ENCODE data around the gene QPCTL. TPM values are rescaled to one million over a fixed set of nuclear protein-coding genes. Genes with fewer than 3 reads are reported as not detected.

Gene QPCTL
- total and polyA plus RNA-seq, 10 of the 15 experiments (the other 5 are each of a cell fraction or from before 2014, with no cell fraction given): 1.1 to 22.6 (median 11.2) TPM

DNA sequence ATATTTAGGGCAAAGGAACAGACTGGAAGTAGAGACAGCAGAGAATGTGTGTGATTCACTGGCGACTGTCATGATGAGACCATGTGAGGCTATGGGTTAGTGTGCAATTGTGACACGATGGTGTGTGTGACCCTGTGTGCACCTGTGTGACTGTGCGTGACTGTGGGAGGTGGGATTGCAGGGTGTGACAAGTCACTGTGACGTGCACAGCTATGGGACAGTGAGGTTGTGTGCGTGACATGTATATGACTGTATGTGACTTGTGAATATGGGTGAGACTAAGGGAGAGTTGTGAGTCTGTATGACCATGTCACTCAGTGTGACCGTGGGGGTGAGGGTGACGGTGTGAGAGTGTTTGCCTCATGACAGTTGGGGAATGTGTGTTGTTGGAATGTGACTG, 27.9 kb upstream of the QPCTL start:
- in situ Hi-C loops (cut with MboI) (no loop called here), intact Hi-C loops (cut with micrococcal nuclease; ENCODE audit: unreplicated experiment) (no loop called here)
- Histone ChIP-seq H3K36me3 (ENCODE audit: control insufficient read depth in 2 of 2, insufficient read depth in 2 of 2, low read length in 1 of 2) (no peaks in the 10 kb centered on the region), H3K27me3 (replicated peaks in 1 of 2; ENCODE audit: control insufficient read depth in 2 of 2, insufficient read depth in 2 of 2, low read length in 1 of 2) (no peaks in the 10 kb centered on the region), H3K4me1 (ENCODE audit: control insufficient read depth, insufficient read depth, low read length) (peaks cover 5% of the 10 kb centered on the region), H3K4me2 (ENCODE audit: control insufficient read depth, insufficient read depth) (no peak overlapping the region), H3K9ac (ENCODE audit: control insufficient read depth, insufficient read depth, low read length) (no peak overlapping the region), H3K4me3 (no peak overlapping the region), H2AFZ (ENCODE audit: control insufficient read depth, low read depth, low read length) (no peak overlapping the region), H3K79me2 (ENCODE audit: control insufficient read depth, insufficient read depth, low read length) (peaks cover 9% of the 10 kb centered on the region), H3K27ac (ENCODE audit: control insufficient read depth, insufficient read depth) (no peak overlapping the region), H3K9me3 (replicated peaks; ENCODE audit: control insufficient read depth, insufficient read depth, low read length) (no peaks in the 10 kb centered on the region), H4K20me1 (ENCODE audit: control insufficient read depth, insufficient read depth) (no peaks in the 10 kb centered on the region)
- BruUV-seq (replicated peaks): no TSS peak
- DNase-seq (ENCODE audit: low read depth, low spot score): no peak
- TF ChIP-seq, protein P1, sequence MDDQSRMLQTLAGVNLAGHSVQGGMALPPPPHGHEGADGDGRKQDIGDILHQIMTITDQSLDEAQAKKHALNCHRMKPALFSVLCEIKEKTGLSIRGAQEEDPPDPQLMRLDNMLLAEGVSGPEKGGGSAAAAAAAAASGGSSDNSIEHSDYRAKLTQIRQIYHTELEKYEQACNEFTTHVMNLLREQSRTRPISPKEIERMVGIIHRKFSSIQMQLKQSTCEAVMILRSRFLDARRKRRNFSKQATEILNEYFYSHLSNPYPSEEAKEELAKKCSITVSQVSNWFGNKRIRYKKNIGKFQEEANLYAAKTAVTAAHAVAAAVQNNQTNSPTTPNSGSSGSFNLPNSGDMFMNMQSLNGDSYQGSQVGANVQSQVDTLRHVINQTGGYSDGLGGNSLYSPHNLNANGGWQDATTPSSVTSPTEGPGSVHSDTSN (IDR thresholded peaks at IDR 0.05; ENCODE audit: insufficient replicate concordance, low read depth, low read length): peak; percentile 7
- no peak for TF ChIP-seq BMI1 (IDR thresholded peaks at IDR 0.05; ENCODE audit: borderline replicate concordance)
- TF ChIP-seq BCL3 (IDR thresholded peaks at IDR 0.05; ENCODE audit: borderline replicate concordance, insufficient read depth, low read depth, low read length, poor library complexity, severe bottlenecking): peak; percentile 92
- FAIRE-seq: no peak
- ChIA-PET RAD21 (ENCODE audit: unreplicated experiment) (no interaction called here), POLR2A (interaction anchor here (0.6 to 0.7 kb wide), 2 partner anchors 13 to 36 kb away, joined by 3 read pairs; no protein-coding TSS in a partner anchor), SMC1A (ENCODE audit: uncharacterized antibody, unreplicated experiment) (no interaction called here), CTCF (no interaction called here)
- no peak for ATAC-seq
- WGBS (ENCODE audit: insufficient coverage, insufficient replicate concordance, low lambda C conversion rate, missing lambda C conversion rate): 53% methylated on average over 7 of the region's 7 CpGs
